PC-9 (cell line): ENCODE measurements around the gene MICAL2.

Experiments used
- CTCF ChIP-seq: fragments of 200-600 bp; sonication (generic); conservative IDR thresholded peaks from 2 replicates; pipeline ENCODE4 v1.6.1; 2017; ENCODE audit warnings: mixed run types, antibody characterized with exemption, mild to moderate bottlenecking, moderate library complexity
- EZH2 ChIP-seq: fragments of 200-600 bp; sonication (generic); IDR thresholded peaks from 2 replicates; pipeline ENCODE4 v1.8.0; 2017; ENCODE audit warnings: antibody characterized with exemption, low read depth

- TF ChIP-seq CTCF: no peak
- no peak for TF ChIP-seq EZH2
These were observed 105.7 kb downstream of the MICAL2 start for GRCh38 chr11:12216041-12216451.
